ENCODE results near the gene SPOCK1.

Gene SPOCK1

DNA sequence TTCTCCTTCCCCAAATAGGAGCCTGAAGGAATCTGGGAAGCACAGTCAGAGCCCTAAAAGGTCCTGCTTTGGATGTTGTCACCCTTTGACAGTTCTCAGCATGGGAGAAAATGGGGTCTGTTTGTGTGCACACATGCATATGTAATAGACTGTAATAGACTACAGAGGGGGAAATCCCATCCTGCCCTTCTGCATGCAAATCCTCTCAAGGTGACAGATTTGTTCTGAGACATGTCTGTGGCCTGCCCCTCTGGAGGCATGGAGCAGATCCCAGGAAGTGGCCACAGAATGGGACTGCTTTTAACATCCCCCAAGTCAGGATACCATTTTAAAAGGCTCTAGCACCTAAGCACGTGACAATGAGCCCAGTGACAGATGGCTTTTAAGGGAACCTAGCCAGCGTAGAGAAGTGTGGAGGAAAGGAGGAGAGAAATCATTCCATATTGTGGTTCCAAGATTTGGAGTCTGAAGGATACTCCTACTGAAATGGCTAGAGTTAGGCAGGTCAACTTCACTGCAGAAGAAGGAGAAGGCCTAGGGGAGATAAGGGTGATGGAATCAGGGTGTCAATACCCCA is 483.5 kb downstream of the SPOCK1 start:
- DNase-seq: no peak
- Histone ChIP-seq H3K27ac (ENCODE audit: insufficient read depth, low read length, poor library complexity, severe bottlenecking) (no peak overlapping the region), H3K4me1 (ENCODE audit: control insufficient read depth, insufficient read depth, low read length, poor library complexity, severe bottlenecking) (no peaks in the 10 kb centered on the region), H3K27me3 (replicated peaks; ENCODE audit: control insufficient read depth, insufficient read depth, low read length, poor library complexity, severe bottlenecking) (no peaks in the 10 kb centered on the region), H3K36me3 (ENCODE audit: control insufficient read depth, insufficient read depth, low read length) (no peaks in the 10 kb centered on the region), H3K9me3 (ENCODE audit: control insufficient read depth, low read length) (no peaks in the 10 kb centered on the region), H3K4me3 (ENCODE audit: insufficient read depth, low read depth, low read length, poor library complexity, severe bottlenecking) (no peak overlapping the region)

DNA sequence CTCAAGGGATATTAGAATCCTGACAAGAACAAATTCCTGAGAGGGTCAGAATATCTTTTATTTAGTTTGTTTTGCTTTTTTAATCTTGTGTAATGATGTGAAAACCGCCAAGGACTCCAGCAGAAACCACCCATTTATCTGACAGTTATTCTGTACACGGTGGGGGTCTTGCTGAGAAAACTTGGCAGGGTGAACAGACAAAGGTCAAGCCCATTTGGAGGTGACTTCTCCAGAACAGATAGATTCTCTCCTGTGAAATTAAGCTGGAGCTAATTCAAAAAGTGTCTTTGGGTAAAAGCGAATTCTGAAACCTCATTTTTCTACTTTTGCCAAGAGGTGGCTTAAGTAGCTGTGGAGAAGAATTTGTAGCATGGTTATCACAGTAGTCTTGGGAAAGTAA is 484.4 kb downstream of the SPOCK1 start:
- Histone ChIP-seq H3K27me3 (replicated peaks; ENCODE audit: control insufficient read depth, insufficient read depth, low read length, poor library complexity, severe bottlenecking) (no peaks in the 10 kb centered on the region), H3K4me3 (ENCODE audit: insufficient read depth, low read depth, low read length, poor library complexity, severe bottlenecking) (no peak overlapping the region), H3K9me3 (ENCODE audit: control insufficient read depth, low read length) (no peaks in the 10 kb centered on the region), H3K27ac (ENCODE audit: insufficient read depth, low read length, poor library complexity, severe bottlenecking) (no peak overlapping the region), H3K36me3 (ENCODE audit: control insufficient read depth, insufficient read depth, low read length) (no peaks in the 10 kb centered on the region), H3K4me1 (ENCODE audit: control insufficient read depth, insufficient read depth, low read length, poor library complexity, severe bottlenecking) (no peaks in the 10 kb centered on the region)
- no peak for DNase-seq

DNA sequence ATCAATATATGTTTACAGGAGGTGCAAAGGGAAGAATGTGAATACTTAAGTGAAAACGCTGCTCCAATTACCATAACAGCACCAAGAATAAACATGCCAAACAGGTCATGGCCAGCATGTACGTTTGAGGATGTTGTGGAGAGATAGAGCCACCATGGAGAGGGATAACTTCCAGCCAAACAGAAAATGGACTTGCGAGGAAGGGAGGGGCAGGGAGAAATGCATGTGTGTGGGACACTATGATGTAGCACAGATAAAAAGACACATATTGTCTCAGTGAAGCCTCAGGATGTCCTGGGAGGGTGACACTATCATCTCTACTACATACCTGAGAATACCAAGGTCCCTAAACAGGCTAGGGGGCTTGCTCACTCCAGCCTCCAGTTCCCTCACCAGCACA is 488.9 kb downstream of the SPOCK1 start:
- no peaks in the 10 kb centered on the region for H3K9me3 ChIP-seq (ENCODE audit: control insufficient read depth, low read length)
- no peaks in the 10 kb centered on the region for H3K27me3 ChIP-seq (replicated peaks; ENCODE audit: control insufficient read depth, insufficient read depth, low read length, poor library complexity, severe bottlenecking)
- no peak overlapping the region for H3K4me3 ChIP-seq (ENCODE audit: insufficient read depth, low read depth, low read length, poor library complexity, severe bottlenecking)
- no peaks in the 10 kb centered on the region for H3K4me1 ChIP-seq (ENCODE audit: control insufficient read depth, insufficient read depth, low read length, poor library complexity, severe bottlenecking)
- no peak overlapping the region for H3K27ac ChIP-seq (ENCODE audit: insufficient read depth, low read length, poor library complexity, severe bottlenecking)
- no peak for DNase-seq
- H3K36me3 ChIP-seq (ENCODE audit: control insufficient read depth, insufficient read depth, low read length): no peaks in the 10 kb centered on the region

DNA sequence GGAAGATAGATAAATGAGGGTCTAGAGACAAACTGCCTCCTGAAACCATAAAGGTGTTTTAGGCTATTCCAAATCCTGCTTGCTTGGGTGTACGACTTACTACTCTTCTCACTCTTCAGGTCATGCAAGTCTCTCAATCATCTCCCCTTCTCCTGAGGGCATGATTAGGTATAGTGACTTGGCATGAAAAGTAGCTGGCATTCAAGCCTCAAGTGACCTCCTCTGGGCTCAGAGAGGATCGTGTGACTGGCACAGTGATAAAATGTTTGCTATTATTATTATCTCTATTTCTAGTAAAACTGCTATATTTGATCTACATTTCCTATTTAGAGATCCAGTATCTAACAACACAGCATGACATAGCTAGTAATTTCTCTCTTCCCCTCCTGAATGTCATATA is 494.8 kb downstream of the SPOCK1 start:
- DNase-seq: no peak
- Histone ChIP-seq H3K27ac (ENCODE audit: insufficient read depth, low read length, poor library complexity, severe bottlenecking) (no peak overlapping the region), H3K4me1 (ENCODE audit: control insufficient read depth, insufficient read depth, low read length, poor library complexity, severe bottlenecking) (no peaks in the 10 kb centered on the region), H3K27me3 (replicated peaks; ENCODE audit: control insufficient read depth, insufficient read depth, low read length, poor library complexity, severe bottlenecking) (no peaks in the 10 kb centered on the region), H3K9me3 (ENCODE audit: control insufficient read depth, low read length) (no peaks in the 10 kb centered on the region), H3K36me3 (ENCODE audit: control insufficient read depth, insufficient read depth, low read length) (no peaks in the 10 kb centered on the region), H3K4me3 (ENCODE audit: insufficient read depth, low read depth, low read length, poor library complexity, severe bottlenecking) (no peak overlapping the region)

DNA sequence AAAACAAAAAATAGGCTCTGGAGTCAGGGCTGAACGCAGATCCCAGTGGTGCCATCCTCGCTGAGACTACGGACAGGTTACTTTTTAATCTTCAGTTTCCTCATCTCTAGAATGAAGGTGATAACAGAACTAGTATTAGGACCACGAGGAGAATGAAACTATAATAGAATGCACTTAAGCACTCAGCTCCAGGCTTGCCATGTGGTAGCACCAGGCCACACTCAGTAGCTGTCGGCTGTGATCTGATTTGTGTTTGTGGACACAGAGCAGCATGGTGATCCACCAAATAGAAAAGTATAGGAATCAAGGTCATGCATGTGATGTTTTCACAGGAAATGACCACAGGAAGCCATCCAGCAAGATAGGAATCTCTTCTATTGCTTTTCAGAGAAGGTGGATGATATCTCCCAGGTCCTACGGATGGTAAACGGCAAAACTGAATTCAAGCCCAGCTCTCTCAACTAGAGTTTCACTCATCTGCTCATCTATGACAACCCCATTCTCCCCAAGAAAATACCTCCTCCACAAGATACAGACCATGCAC is 498.0 kb downstream of the SPOCK1 start:
- Histone ChIP-seq H3K9me3 (ENCODE audit: control insufficient read depth, low read length) (no peaks in the 10 kb centered on the region), H3K4me1 (ENCODE audit: control insufficient read depth, insufficient read depth, low read length, poor library complexity, severe bottlenecking) (no peaks in the 10 kb centered on the region), H3K4me3 (ENCODE audit: insufficient read depth, low read depth, low read length, poor library complexity, severe bottlenecking) (no peak overlapping the region), H3K27me3 (replicated peaks; ENCODE audit: control insufficient read depth, insufficient read depth, low read length, poor library complexity, severe bottlenecking) (no peaks in the 10 kb centered on the region), H3K27ac (ENCODE audit: insufficient read depth, low read length, poor library complexity, severe bottlenecking) (no peak overlapping the region), H3K36me3 (ENCODE audit: control insufficient read depth, insufficient read depth, low read length) (no peaks in the 10 kb centered on the region)
- DNase-seq: no peak

DNA sequence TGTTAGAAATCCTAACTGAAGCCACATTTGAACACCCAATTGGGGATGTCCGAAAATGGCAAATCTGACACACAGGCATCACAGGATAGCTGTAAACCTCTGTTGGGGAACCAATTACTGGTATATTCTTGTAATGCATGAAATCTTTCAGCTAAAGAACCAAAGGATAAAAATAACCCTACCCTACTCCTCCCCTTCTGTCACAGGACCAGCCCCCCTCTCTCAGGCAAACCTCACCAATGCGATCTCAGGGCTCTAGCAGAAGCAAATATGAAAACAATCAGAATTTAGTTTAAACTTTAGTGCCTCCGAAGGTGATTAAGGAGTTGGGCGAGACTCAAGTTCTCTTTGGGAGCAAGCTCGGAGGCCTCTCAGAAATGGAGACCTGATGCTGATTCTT is 499.3 kb downstream of the SPOCK1 start:
- DNase-seq: no peak
- no peak overlapping the region for H3K27ac ChIP-seq (ENCODE audit: insufficient read depth, low read length, poor library complexity, severe bottlenecking)
- H3K27me3 ChIP-seq (replicated peaks; ENCODE audit: control insufficient read depth, insufficient read depth, low read length, poor library complexity, severe bottlenecking): no peaks in the 10 kb centered on the region
- no peak overlapping the region for H3K4me3 ChIP-seq (ENCODE audit: insufficient read depth, low read depth, low read length, poor library complexity, severe bottlenecking)
- H3K9me3 ChIP-seq (ENCODE audit: control insufficient read depth, low read length): no peaks in the 10 kb centered on the region
- H3K4me1 ChIP-seq (ENCODE audit: control insufficient read depth, insufficient read depth, low read length, poor library complexity, severe bottlenecking): no peaks in the 10 kb centered on the region
- H3K36me3 ChIP-seq (ENCODE audit: control insufficient read depth, insufficient read depth, low read length): no peaks in the 10 kb centered on the region

DNA sequence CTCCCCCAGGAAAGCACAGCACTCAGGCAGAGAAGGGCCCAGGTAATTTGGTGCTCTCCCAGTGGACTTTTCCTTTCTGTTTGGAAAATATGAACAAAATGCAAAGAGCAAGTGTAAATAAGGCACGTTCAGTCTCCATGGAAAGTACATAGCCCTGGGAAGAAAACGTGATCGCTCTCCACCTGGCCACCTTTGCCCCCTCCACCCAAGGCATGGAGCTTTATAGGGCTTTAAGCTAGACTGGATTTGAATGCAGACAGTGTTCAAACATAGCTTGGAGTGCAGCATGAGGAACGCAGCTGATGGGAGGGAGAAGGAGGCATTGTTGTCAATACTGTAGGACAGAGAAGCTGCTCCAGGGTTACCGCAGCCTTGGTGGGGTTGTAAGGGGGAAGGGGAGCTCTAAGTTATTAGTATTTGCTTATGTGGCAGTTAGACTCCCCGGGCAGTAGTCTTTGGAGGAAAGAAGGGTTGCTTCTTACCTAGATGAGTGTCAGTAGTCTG is 500.2 kb downstream of the SPOCK1 start:
- H3K27ac ChIP-seq (ENCODE audit: insufficient read depth, low read length, poor library complexity, severe bottlenecking): no peak overlapping the region
- H3K4me3 ChIP-seq (ENCODE audit: insufficient read depth, low read depth, low read length, poor library complexity, severe bottlenecking): no peak overlapping the region
- DNase-seq: no peak
- no peaks in the 10 kb centered on the region for H3K4me1 ChIP-seq (ENCODE audit: control insufficient read depth, insufficient read depth, low read length, poor library complexity, severe bottlenecking)
- no peaks in the 10 kb centered on the region for H3K27me3 ChIP-seq (replicated peaks; ENCODE audit: control insufficient read depth, insufficient read depth, low read length, poor library complexity, severe bottlenecking)
- no peaks in the 10 kb centered on the region for H3K9me3 ChIP-seq (ENCODE audit: control insufficient read depth, low read length)
- no peaks in the 10 kb centered on the region for H3K36me3 ChIP-seq (ENCODE audit: control insufficient read depth, insufficient read depth, low read length)

DNA sequence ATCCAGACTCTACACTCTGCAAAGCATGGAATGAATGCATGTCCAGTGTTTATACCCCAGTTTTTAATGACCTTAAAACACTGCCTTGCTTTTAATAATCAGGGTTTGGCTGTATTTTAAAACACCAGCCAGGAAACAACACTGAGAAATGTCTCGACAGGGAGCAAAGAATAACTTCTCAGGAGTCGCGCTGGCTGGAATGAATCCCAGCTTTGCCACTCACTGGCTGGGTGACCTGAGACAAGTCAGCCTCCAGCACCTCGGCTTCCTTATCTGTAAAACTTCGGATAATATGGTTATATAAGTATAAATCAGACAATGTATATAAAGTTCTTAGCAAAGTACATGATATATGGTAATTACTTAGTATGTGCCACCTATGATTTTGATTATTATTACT is 505.0 kb downstream of the SPOCK1 start:
- Histone ChIP-seq H3K4me1 (ENCODE audit: control insufficient read depth, insufficient read depth, low read length, poor library complexity, severe bottlenecking) (no peaks in the 10 kb centered on the region), H3K36me3 (ENCODE audit: control insufficient read depth, insufficient read depth, low read length) (no peaks in the 10 kb centered on the region), H3K9me3 (ENCODE audit: control insufficient read depth, low read length) (no peaks in the 10 kb centered on the region), H3K27me3 (replicated peaks; ENCODE audit: control insufficient read depth, insufficient read depth, low read length, poor library complexity, severe bottlenecking) (no peaks in the 10 kb centered on the region), H3K27ac (ENCODE audit: insufficient read depth, low read length, poor library complexity, severe bottlenecking) (no peak overlapping the region), H3K4me3 (ENCODE audit: insufficient read depth, low read depth, low read length, poor library complexity, severe bottlenecking) (no peak overlapping the region)
- no peak for DNase-seq

DNA sequence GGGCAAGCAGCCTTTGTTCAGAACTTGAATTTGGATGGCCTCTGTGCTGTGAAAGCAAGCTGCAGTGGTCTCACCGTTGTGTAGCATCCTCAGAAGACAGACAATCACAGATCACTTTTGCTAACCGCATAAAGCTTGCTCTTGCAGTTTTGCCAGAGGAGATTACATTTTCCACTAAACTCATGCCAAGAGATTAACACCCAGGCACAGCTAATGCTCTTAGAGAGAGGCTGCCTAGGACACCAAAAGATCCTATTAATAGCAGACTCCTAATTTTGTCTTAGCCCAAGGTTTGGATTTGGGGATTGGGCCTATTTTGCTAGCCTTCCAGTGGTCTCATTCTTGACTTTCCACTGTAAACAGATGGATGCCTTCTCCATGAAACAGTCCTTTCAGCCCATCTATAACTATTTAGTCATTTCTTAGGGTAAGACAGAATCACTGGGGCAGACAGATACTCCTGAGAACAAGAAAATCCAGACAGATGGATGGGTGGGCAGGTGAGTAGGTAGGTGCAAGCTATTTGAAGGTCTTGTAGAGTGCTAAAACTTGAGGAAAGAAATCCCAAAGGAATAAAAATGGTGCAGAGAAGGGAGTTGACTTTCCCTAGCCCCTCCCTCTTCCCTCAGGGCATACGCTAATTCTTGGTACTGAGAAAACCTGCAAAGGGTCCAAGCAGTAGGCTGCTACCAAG is 506.2 kb downstream of the SPOCK1 start:
- H3K27me3 ChIP-seq (replicated peaks; ENCODE audit: control insufficient read depth, insufficient read depth, low read length, poor library complexity, severe bottlenecking): no peaks in the 10 kb centered on the region
- H3K36me3 ChIP-seq (ENCODE audit: control insufficient read depth, insufficient read depth, low read length): no peaks in the 10 kb centered on the region
- no peaks in the 10 kb centered on the region for H3K9me3 ChIP-seq (ENCODE audit: control insufficient read depth, low read length)
- no peak for DNase-seq
- H3K4me1 ChIP-seq (ENCODE audit: control insufficient read depth, insufficient read depth, low read length, poor library complexity, severe bottlenecking): no peaks in the 10 kb centered on the region
- no peak overlapping the region for H3K4me3 ChIP-seq (ENCODE audit: insufficient read depth, low read depth, low read length, poor library complexity, severe bottlenecking)
- no peak overlapping the region for H3K27ac ChIP-seq (ENCODE audit: insufficient read depth, low read length, poor library complexity, severe bottlenecking)

DNA sequence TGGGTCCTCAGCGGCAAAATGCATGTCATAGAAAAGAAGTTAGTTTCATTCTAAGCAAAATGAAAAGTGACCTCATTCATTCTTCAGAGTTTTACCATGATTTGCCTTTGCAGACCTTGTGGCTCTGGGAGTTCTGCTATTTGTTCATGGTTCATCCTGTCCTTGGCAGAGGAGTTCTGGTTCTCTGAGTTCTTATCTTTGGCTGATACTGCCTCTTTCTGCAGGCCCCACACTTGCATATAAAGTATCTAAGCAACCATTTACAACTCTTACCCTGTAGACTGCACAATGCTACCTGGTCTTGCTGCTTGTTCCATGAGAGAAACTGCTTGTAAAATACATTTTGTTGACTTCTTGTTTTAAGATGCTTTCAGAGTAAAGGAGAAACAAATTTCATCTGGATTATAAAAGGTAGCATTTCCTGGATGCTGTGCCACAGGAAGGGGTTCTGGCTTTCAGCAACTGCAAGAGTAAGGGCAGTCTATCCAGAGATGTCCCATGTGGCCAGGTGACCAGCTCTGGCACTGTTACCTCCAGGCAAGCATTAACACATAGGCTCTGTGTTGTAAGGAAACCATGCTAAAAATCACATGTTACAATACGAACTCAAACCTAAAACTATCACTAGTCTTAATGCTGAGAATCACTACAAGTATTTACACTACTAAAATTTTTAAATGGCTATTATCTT is 513.2 kb downstream of the SPOCK1 start:
- DNase-seq: no peak
- H3K27me3 ChIP-seq (replicated peaks; ENCODE audit: control insufficient read depth, insufficient read depth, low read length, poor library complexity, severe bottlenecking): no peaks in the 10 kb centered on the region
- no peak overlapping the region for H3K27ac ChIP-seq (ENCODE audit: insufficient read depth, low read length, poor library complexity, severe bottlenecking)
- no peaks in the 10 kb centered on the region for H3K4me1 ChIP-seq (ENCODE audit: control insufficient read depth, insufficient read depth, low read length, poor library complexity, severe bottlenecking)
- no peaks in the 10 kb centered on the region for H3K9me3 ChIP-seq (ENCODE audit: control insufficient read depth, low read length)
- no peaks in the 10 kb centered on the region for H3K36me3 ChIP-seq (ENCODE audit: control insufficient read depth, insufficient read depth, low read length)
- no peak overlapping the region for H3K4me3 ChIP-seq (ENCODE audit: insufficient read depth, low read depth, low read length, poor library complexity, severe bottlenecking)
